ENCODE data around the gene BTBD16. TPM values are rescaled to one million over a fixed set of nuclear protein-coding genes. Genes with fewer than 3 reads are reported as not detected.

BTBD16 gene
- total and polyA plus RNA-seq, 10 of the 15 experiments (the other 5 are each of a cell fraction or from before 2014, with no cell fraction given), result 0.11 TPM; not detected in 9

GRCh38 chr10:122304054-122304579 lies 33.0 kb downstream of the BTBD16 start:
- RAD21 ChIA-PET (ENCODE audit: unreplicated experiment), result no interaction called here
- POLR2A ChIA-PET, result no interaction called here
- no peak overlapping the region for H3K9ac ChIP-seq (ENCODE audit: control insufficient read depth, insufficient read depth, low read length)
- H3K79me2 ChIP-seq (ENCODE audit: control insufficient read depth, insufficient read depth, low read length), result no peaks in the 10 kb centered on the region
- no peaks in the 10 kb centered on the region for H4K20me1 ChIP-seq (ENCODE audit: control insufficient read depth, insufficient read depth)
- H3K4me1 ChIP-seq (ENCODE audit: control insufficient read depth, insufficient read depth, low read length), result peaks cover 9% of the 10 kb centered on the region
- in situ Hi-C loops (cut with MboI) (no loop called here), intact Hi-C loops (cut with micrococcal nuclease; ENCODE audit: unreplicated experiment) (no loop called here)
- no peaks in the 10 kb centered on the region for H3K36me3 ChIP-seq (ENCODE audit: control insufficient read depth in 2 of 2, insufficient read depth in 2 of 2, low read length in 1 of 2)
- H3K27ac ChIP-seq (ENCODE audit: control insufficient read depth, insufficient read depth), result no peak overlapping the region
- SMC1A ChIA-PET (ENCODE audit: uncharacterized antibody, unreplicated experiment), result interaction anchor here (3.9 kb wide), 1 partner anchor 130 kb away, joined by 21 read pairs; no protein-coding TSS in a partner anchor
- H3K9me3 ChIP-seq (replicated peaks; ENCODE audit: control insufficient read depth, insufficient read depth, low read length), result peaks cover 6% of the 10 kb centered on the region; the same call in 1 of the 3 replicates
- no peak overlapping the region for H3K4me2 ChIP-seq (ENCODE audit: control insufficient read depth, insufficient read depth)
- WGBS (ENCODE audit: insufficient coverage, insufficient replicate concordance, low lambda C conversion rate, missing lambda C conversion rate), result 31% methylated on average over 7 of the region's 7 CpGs
- no peak overlapping the region for H2AFZ ChIP-seq (ENCODE audit: control insufficient read depth, low read depth, low read length)
- no peak overlapping the region for H3K4me3 ChIP-seq
- H3K27me3 ChIP-seq (replicated peaks in 1 of 2; ENCODE audit: control insufficient read depth in 2 of 2, insufficient read depth in 2 of 2, low read length in 1 of 2), result no peaks in the 10 kb centered on the region
- peak in 1 of 2 experiments; percentile 21; a peak in 1 of 4 replicates for TF ChIP-seq BHLHE40 (IDR thresholded peaks at IDR 0.05; ENCODE audit: borderline replicate concordance in 1 of 2, low read depth in 2 of 2, low read length in 1 of 2)
- TF ChIP-seq, protein P1, sequence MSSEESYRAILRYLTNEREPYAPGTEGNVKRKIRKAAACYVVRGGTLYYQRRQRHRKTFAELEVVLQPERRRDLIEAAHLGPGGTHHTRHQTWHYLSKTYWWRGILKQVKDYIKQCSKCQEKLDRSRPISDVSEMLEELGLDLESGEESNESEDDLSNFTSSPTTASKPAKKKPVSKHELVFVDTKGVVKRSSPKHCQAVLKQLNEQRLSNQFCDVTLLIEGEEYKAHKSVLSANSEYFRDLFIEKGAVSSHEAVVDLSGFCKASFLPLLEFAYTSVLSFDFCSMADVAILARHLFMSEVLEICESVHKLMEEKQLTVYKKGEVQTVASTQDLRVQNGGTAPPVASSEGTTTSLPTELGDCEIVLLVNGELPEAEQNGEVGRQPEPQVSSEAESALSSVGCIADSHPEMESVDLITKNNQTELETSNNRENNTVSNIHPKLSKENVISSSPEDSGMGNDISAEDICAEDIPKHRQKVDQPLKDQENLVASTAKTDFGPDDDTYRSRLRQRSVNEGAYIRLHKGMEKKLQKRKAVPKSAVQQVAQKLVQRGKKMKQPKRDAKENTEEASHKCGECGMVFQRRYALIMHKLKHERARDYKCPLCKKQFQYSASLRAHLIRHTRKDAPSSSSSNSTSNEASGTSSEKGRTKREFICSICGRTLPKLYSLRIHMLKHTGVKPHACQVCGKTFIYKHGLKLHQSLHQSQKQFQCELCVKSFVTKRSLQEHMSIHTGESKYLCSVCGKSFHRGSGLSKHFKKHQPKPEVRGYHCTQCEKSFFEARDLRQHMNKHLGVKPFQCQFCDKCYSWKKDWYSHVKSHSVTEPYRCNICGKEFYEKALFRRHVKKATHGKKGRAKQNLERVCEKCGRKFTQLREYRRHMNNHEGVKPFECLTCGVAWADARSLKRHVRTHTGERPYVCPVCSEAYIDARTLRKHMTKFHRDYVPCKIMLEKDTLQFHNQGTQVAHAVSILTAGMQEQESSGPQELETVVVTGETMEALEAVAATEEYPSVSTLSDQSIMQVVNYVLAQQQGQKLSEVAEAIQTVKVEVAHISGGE (CRISPR knock-in tag; IDR thresholded peaks at IDR 0.05), result no peak
- ATAC-seq (no peak), DNase-seq (ENCODE audit: low read depth, low spot score) (no peak), FAIRE-seq (no peak)
- CTCF ChIA-PET, result interaction anchor here (3.1 kb wide), 1 partner anchor 131 kb away, joined by 13 read pairs; no protein-coding TSS in a partner anchor
- no TSS peak for BruUV-seq (replicated peaks)
